ENCODE results near the gene SEZ6L.
A peak's percentile ranks its signal among the peaks of the same experiment; 100 is the strongest.

The SEZ6L gene

GRCh38 chr22:26428515-26429457 lies 259.5 kb downstream of the SEZ6L start, which contains the start of gene ASPHD2:
ASPHD2 (plus strand) TSS chr22:26429260; CDS start chr22:26433616, 4,356 bp downstream.
- peak; percentile 67 for DNase-seq (ENCODE audit: low spot score)

- DNase-seq (ENCODE audit: low spot score) = no peak
These were observed 260.4 kb downstream of the SEZ6L start for GRCh38 chr22:26429458-26430286.

- no peak for DNase-seq (ENCODE audit: low spot score)
These were observed 261.3 kb downstream of the SEZ6L start for GRCh38 chr22:26430600-26430999.

GRCh38 chr22:26431261-26431995 lies 262.2 kb downstream of the SEZ6L start:
- DNase-seq (ENCODE audit: low spot score) = no peak

- DNase-seq (ENCODE audit: low spot score) = no peak
These were observed 263.5 kb downstream of the SEZ6L start for GRCh38 chr22:26432619-26433311.

All from HuH-7 (cell line).